Liver (tissue), 9 donors: ENCODE measurements around the gene LRRC74B. TPM values are rescaled to one million over a fixed set of nuclear protein-coding genes. Genes with fewer than 3 reads are reported as not detected.
"Not testable (repeated sequence)": the region's sequence is repeated elsewhere in the genome, so short reads cannot be mapped to it uniquely, and the experiment has no call there.

Source experiments
- DNase-seq: peaks from one replicate; pipeline ENCODE4 v3.0.0-alpha.2; 2017; ENCODE audit warnings: low spot score
- H3K27ac ChIP-seq, 2 donors: one replicate each; pipeline ENCODE4 v1.7.0; 2013; ENCODE audit warnings: inconsistent platforms in 2 of 2, low read length in 2 of 2, control low read depth in 1 of 2, low read depth in 1 of 2, mild to moderate bottlenecking in 1 of 2
- H3K27me3 ChIP-seq, 4 donors: one replicate each; pipeline versions ENCODE4 v1.6.1 to v1.7.0; 2013; ENCODE audit warnings: low read length in 3 of 4, inconsistent platforms in 1 of 4, mild to moderate bottlenecking in 1 of 4, moderate library complexity in 1 of 4; ENCODE audit not compliant: control insufficient read depth in 4 of 4, insufficient read depth in 4 of 4
- H3K36me3 ChIP-seq, 4 donors: one replicate each; pipeline versions ENCODE4 v1.6.1 to v1.7.0; 2013; ENCODE audit warnings: low read length in 3 of 4, mild to moderate bottlenecking in 3 of 4, low read depth in 1 of 4, moderate library complexity in 1 of 4; ENCODE audit not compliant: control insufficient read depth in 4 of 4, insufficient read depth in 3 of 4
- H3K4me1 ChIP-seq, 4 donors: one replicate each; pipeline versions ENCODE4 v1.6.1 to v1.7.0; 2013; ENCODE audit warnings: low read length in 3 of 4, mild to moderate bottlenecking in 3 of 4, moderate library complexity in 1 of 4; ENCODE audit not compliant: control insufficient read depth in 4 of 4, insufficient read depth in 4 of 4
- H3K4me3 ChIP-seq, 3 donors: one replicate each; pipeline versions ENCODE4 v1.6.1 to v1.7.0; 2013; ENCODE audit warnings: low read length in 3 of 3, control low read depth in 1 of 3, low read depth in 1 of 3, mild to moderate bottlenecking in 1 of 3
- H3K9ac ChIP-seq, 2 donors: one replicate each; pipeline ENCODE4 v1.7.0; 2013; ENCODE audit warnings: low read length in 2 of 2, mild to moderate bottlenecking in 2 of 2, moderate library complexity in 2 of 2, control low read depth in 1 of 2, low read depth in 1 of 2
- H3K9me3 ChIP-seq, 4 donors: one replicate each; pipeline versions ENCODE4 v1.6.1 to v1.7.0; 2013; ENCODE audit warnings: low read length in 3 of 4; ENCODE audit not compliant: control insufficient read depth in 4 of 4
- CTCF ChIP-seq: fragments of 150-350 bp; IDR thresholded peaks from 2 replicates; pipeline ENCODE4 v1.5.1; 2017; ENCODE audit warnings: improper control_type of control experiment, low read depth, low read length; ENCODE audit not compliant: missing input control
- EGR1 ChIP-seq, 2 donors: IDR thresholded peaks; 2 replicates each; pipeline ENCODE4 v1.6.1; 2016 to 2018; ENCODE audit warnings: antibody characterized with exemption in 2 of 2, low read depth in 2 of 2
- FOXA1 ChIP-seq: IDR thresholded peaks from 2 replicates; pipeline ENCODE4 v1.6.1; 2016; ENCODE audit warnings: antibody characterized with exemption
- FOXA2 ChIP-seq: IDR thresholded peaks from 2 replicates; pipeline ENCODE4 v1.6.1; 2016; ENCODE audit warnings: antibody characterized with exemption
- GABPA ChIP-seq, 2 donors: IDR thresholded peaks in 1 of 2; conservative IDR thresholded peaks in 1 of 2; 2 replicates each; pipeline ENCODE4 v1.6.1; 2016; ENCODE audit warnings: antibody characterized with exemption in 2 of 2, mild to moderate bottlenecking in 1 of 2, moderate library complexity in 1 of 2
- HNF4A ChIP-seq, 2 donors: conservative IDR thresholded peaks; 2 replicates each; pipeline ENCODE4 v1.6.1; 2016; ENCODE audit warnings: antibody characterized with exemption in 2 of 2, mild to moderate bottlenecking in 2 of 2
- HNF4G ChIP-seq: IDR thresholded peaks from 2 replicates; pipeline ENCODE4 v1.6.1; 2016; ENCODE audit warnings: antibody characterized with exemption
- JUND ChIP-seq, 2 donors: IDR thresholded peaks; 2 replicates each; pipeline ENCODE4 v1.6.1; 2016; ENCODE audit warnings: antibody characterized with exemption in 2 of 2
- NR2F2 ChIP-seq: IDR thresholded peaks from 2 replicates; pipeline ENCODE4 v1.6.1; 2016; ENCODE audit warnings: antibody characterized with exemption
- RAD21 ChIP-seq, 2 donors: IDR thresholded peaks; 2 replicates each; pipeline ENCODE4 v1.6.1; 2016; ENCODE audit warnings: antibody characterized with exemption in 2 of 2, mild to moderate bottlenecking in 2 of 2
- REST ChIP-seq: IDR thresholded peaks from 2 replicates; pipeline ENCODE4 v1.6.1; 2016; ENCODE audit warnings: antibody characterized with exemption, mild to moderate bottlenecking
- RXRA ChIP-seq, 2 donors: IDR thresholded peaks; 2 replicates each; pipeline ENCODE4 v1.6.1; 2017 to 2018; ENCODE audit warnings: antibody characterized with exemption in 2 of 2, mild to moderate bottlenecking in 1 of 2
- SP1 ChIP-seq: IDR thresholded peaks from 2 replicates; pipeline ENCODE4 v1.6.1; 2018; ENCODE audit warnings: antibody characterized with exemption, mild to moderate bottlenecking
- TAF1 ChIP-seq: conservative IDR thresholded peaks from 2 replicates; pipeline ENCODE4 v1.6.1; 2016; ENCODE audit warnings: antibody characterized with exemption, mild to moderate bottlenecking
- YY1 ChIP-seq: IDR thresholded peaks from 2 replicates; pipeline ENCODE4 v1.6.1; 2016; ENCODE audit warnings: antibody characterized with exemption, mild to moderate bottlenecking
- ZBTB33 ChIP-seq: IDR thresholded peaks from 2 replicates; pipeline ENCODE4 v1.6.1; 2016; ENCODE audit warnings: antibody characterized with exemption
- WGBS: extraction: QIAGEN DNeasy Blood & Tissue Kit; methylation state at CpG from one replicate; pipeline ENCODE4 v1.1.7; 2013; 5-methylcytosine and 5-hydroxymethylcytosine counted together
- polyA plus RNA-seq, 2 donors: library from polyadenylated mRNA; stranded (reverse) in 1 of 2; unstranded in 1 of 2; fragments of 200-250 nt in 1 of 2; fragments of >200 nt in 1 of 2; fragmentation: Nextera tagmentation in 1 of 2; extraction: Ambion mirVana in 1 of 2; gene quantifications; one replicate each; pipeline versions ENCODE4 v1.2.1 to v1.2.3, GENCODE V29; 2013 to 2015
- total RNA-seq, 2 donors: library from RNA; depleted of rRNA; stranded (reverse); fragments of >200 nt; gene quantifications; one replicate each; pipeline ENCODE4 v1.2.3, GENCODE V29; 2014
- TF ChIP-seq, protein P1 (sequence below): IDR thresholded peaks from 2 replicates; pipeline ENCODE4 v1.6.1; 2016; ENCODE audit warnings: antibody characterized with exemption
- donor health status: healthy.
- donor health status: healthy.
- donor health status: healthy.
- donor health status: healthy.
- donor health status: healthy.

LRRC74B gene
- total and polyA plus RNA-seq, 4 donors: not detected

GRCh38 chr22:21034989-21035388 is 10.8 kb upstream of the LRRC74B start:
- H3K4me3 ChIP-seq: no peak overlapping the region
- WGBS: 85% methylated on average over 3 of the region's 3 CpGs
- TF ChIP-seq YY1 (no peak), FOXA2 (no peak), NR2F2 (no peak), TAF1 (no peak), FOXA1 (no peak), RAD21 (IDR thresholded peaks at IDR 0.05) (no peak), REST (no peak), HNF4G (no peak), ZBTB33 (no peak), CTCF (no peak), GABPA (IDR thresholded peaks at IDR 0.05 in 1 of 2, conservative IDR thresholded peaks at IDR 0.05 in 1 of 2) (no peak), RXRA (IDR thresholded peaks at IDR 0.05) (no peak), EGR1 (IDR thresholded peaks at IDR 0.05; ENCODE audit: low read depth in 2 of 2) (no peak), JUND (IDR thresholded peaks at IDR 0.05) (no peak), SP1 (no peak), HNF4A (conservative IDR thresholded peaks at IDR 0.05) (no peak)
- TF ChIP-seq, protein P1, sequence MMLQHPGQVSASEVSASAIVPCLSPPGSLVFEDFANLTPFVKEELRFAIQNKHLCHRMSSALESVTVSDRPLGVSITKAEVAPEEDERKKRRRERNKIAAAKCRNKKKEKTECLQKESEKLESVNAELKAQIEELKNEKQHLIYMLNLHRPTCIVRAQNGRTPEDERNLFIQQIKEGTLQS: no peak

DNA sequence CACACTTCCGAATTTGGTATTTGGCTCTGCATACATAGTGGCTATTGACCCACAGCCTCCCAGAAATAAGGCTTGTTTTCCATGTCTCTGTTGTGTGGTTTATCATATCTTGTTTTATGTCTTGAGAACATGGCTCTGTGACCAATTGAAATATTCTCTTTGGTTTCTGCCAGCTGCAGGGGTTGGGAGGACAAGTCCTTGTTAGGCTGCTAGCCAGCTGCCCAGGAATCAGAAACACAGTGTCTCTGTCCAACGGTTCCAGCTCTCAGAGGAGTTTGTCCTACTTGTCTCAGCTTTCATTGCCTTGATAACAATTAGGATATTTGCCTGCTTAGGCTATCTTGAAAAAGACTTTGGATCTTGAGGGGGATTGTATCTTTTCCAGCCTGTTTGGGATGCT is 7.3 kb upstream of the LRRC74B start:
- Histone ChIP-seq H3K27ac (peak overlapping the region in 1 of 2 donors; percentile 3), H3K4me1 (no peaks in the 10 kb centered on the region), H3K9ac (no peak overlapping the region), H3K27me3 (no peaks in the 10 kb centered on the region), H3K9me3 (no peaks in the 10 kb centered on the region), H3K4me3 (no peak overlapping the region), H3K36me3 (no peaks in the 10 kb centered on the region)
- TF ChIP-seq RAD21 (IDR thresholded peaks at IDR 0.05): no peak
- TF ChIP-seq GABPA (IDR thresholded peaks at IDR 0.05 in 1 of 2, conservative IDR thresholded peaks at IDR 0.05 in 1 of 2): no peak
- TF ChIP-seq NR2F2: peak; percentile 14
- WGBS: 49% methylated on average over 2 of the region's 2 CpGs
- no peak for DNase-seq

More at GRCh38 chr22:21034989-21035388, 10.8 kb upstream of the LRRC74B start:
- DNase-seq: no peak
- no peaks in the 10 kb centered on the region for H3K9me3 ChIP-seq
- no peaks in the 10 kb centered on the region for H3K4me1 ChIP-seq
- H3K27ac ChIP-seq: no peak overlapping the region
- no peak overlapping the region for H3K9ac ChIP-seq
- no peaks in the 10 kb centered on the region for H3K27me3 ChIP-seq
- H3K36me3 ChIP-seq: no peaks in the 10 kb centered on the region

- H3K27ac ChIP-seq: not testable (repeated sequence)
Measured at GRCh38 chr22:21039158-21039557, 6.6 kb upstream of the LRRC74B start.

More at GRCh38 chr22:21039158-21039557, 6.6 kb upstream of the LRRC74B start:
- H3K27me3 ChIP-seq, DNase-seq, H3K9ac ChIP-seq, H3K4me1 ChIP-seq, H3K4me3 ChIP-seq, H3K36me3 ChIP-seq, H3K9me3 ChIP-seq: not testable (repeated sequence)
- 94% methylated on average over 5 of the region's 5 CpGs for WGBS
